ENCODE results near the gene MCIDAS. TPM values are rescaled to one million over a fixed set of nuclear protein-coding genes. Genes with fewer than 3 reads are reported as not detected.

Gene MCIDAS
- total and polyA plus RNA-seq, 5 experiments from 2014 or later = not detected

GRCh38 chr5:55231029-55231918, 4.2 kb upstream of the MCIDAS start:
- H3K4me1 Mint-ChIP-seq = peaks cover 23 to 42% (median 41%) of the 10 kb centered on the region in 4 donors
- POLR2A ChIA-PET = interaction anchor here (2.1 kb wide), 1 partner anchor 11 kb away, joined by 6 read pairs; no protein-coding TSS in a partner anchor
- DNase-seq (peak in 5 of 10 donors; percentile 9 to 63 (median 28)), ATAC-seq (peak; percentile 15 to 17)
- no peaks in the 10 kb centered on the region for H3K36me3 Mint-ChIP-seq
- H3K27ac Mint-ChIP-seq = no peak overlapping the region
- peak overlapping the region; percentile 71 to 96 (median 85) for H3K4me3 Mint-ChIP-seq
- H3K27me3 Mint-ChIP-seq = peaks cover 52 to 80% (median 66%) of the 10 kb centered on the region in 5 donors
- H3K9me3 Mint-ChIP-seq = no peaks in the 10 kb centered on the region

- Mint-ChIP-seq H3K27ac (no peak overlapping the region), H3K4me1 (peaks cover 24 to 49% (median 46%) of the 10 kb centered on the region in 4 donors), H3K9me3 (no peaks in the 10 kb centered on the region), H3K4me3 (peak overlapping the region in 4 of 10 donors; percentile 28 to 89 (median 67)), H3K27me3 (peaks cover 55 to 84% (median 73%) of the 10 kb centered on the region in 5 donors), H3K36me3 (no peaks in the 10 kb centered on the region)
- POLR2A ChIA-PET = no interaction called here
- ATAC-seq = no peak
- no peak for DNase-seq
Measured at GRCh38 chr5:55230086-55230629, 3.0 kb upstream of the MCIDAS start.

- no peak for DNase-seq
- H3K27me3 Mint-ChIP-seq = peaks cover 61 to 91% (median 84%) of the 10 kb centered on the region in 5 donors
- H3K4me1 Mint-ChIP-seq = peaks cover 23 to 51% (median 49%) of the 10 kb centered on the region in 4 donors
- no peak overlapping the region for H3K27ac Mint-ChIP-seq
- peak overlapping the region; percentile 56 to 81 (median 73) for H3K4me3 Mint-ChIP-seq
- H3K9me3 Mint-ChIP-seq = peaks cover 0 to under 1% (median 0%) of the 10 kb centered on the region in 9 donors
- no peak for ATAC-seq
- no peaks in the 10 kb centered on the region for H3K36me3 Mint-ChIP-seq
- POLR2A ChIA-PET = interaction anchor here (0.5 kb wide), 1 partner anchor 77 kb away, joined by 3 read pairs; no protein-coding TSS in a partner anchor
Measured at GRCh38 chr5:55227664-55228430, 732 bp upstream of the MCIDAS start.

- peak overlapping the region; percentile 52 to 77 (median 71) for H3K4me3 Mint-ChIP-seq
- peak; percentile 52 to 55 for ATAC-seq
- no peak overlapping the region for H3K27ac Mint-ChIP-seq
Measured at GRCh38 chr5:55226027-55226933, 835 bp downstream of the MCIDAS start.

GRCh38 chr5:55225346-55225745, 1.8 kb downstream of the MCIDAS start:
- DNase-seq = no peak

More at GRCh38 chr5:55226027-55226933, 835 bp downstream of the MCIDAS start:
- Mint-ChIP-seq H3K4me1 (peaks cover 20 to 45% (median 44%) of the 10 kb centered on the region in 4 donors), H3K27me3 (peaks cover 59 to 91% (median 82%) of the 10 kb centered on the region in 5 donors), H3K36me3 (peaks cover 0 to under 1% (median 0%) of the 10 kb centered on the region in 3 donors), H3K9me3 (peaks cover 0 to 4% (median 0%) of the 10 kb centered on the region in 9 donors)
- POLR2A ChIA-PET = interaction anchor here (1.4 kb wide), 1 partner anchor 11 kb away, joined by 4 read pairs; no protein-coding TSS in a partner anchor
- DNase-seq = peak in 5 of 10 donors; percentile 14 to 40 (median 31)

GRCh38 chr5:55223812-55224240, 3.3 kb downstream of the MCIDAS start:
- H3K9me3 Mint-ChIP-seq = peaks cover 0 to 4% (median 0%) of the 10 kb centered on the region in 9 donors
- H3K36me3 Mint-ChIP-seq = peaks cover 0 to 2% (median 0%) of the 10 kb centered on the region in 3 donors
- POLR2A ChIA-PET = interaction anchor here (1.4 kb wide), 1 partner anchor 10 kb away, joined by 5 read pairs; no protein-coding TSS in a partner anchor
- no peak for DNase-seq
- peaks cover 49 to 91% (median 78%) of the 10 kb centered on the region in 5 donors for H3K27me3 Mint-ChIP-seq
- peaks cover 20 to 51% (median 46%) of the 10 kb centered on the region in 4 donors for H3K4me1 Mint-ChIP-seq
- ATAC-seq = no peak
- H3K27ac Mint-ChIP-seq = no peak overlapping the region
- H3K4me3 Mint-ChIP-seq = peak overlapping the region; percentile 39 to 82 (median 58)

More at GRCh38 chr5:55225346-55225745, 1.8 kb downstream of the MCIDAS start:
- POLR2A ChIA-PET = interaction anchor here (1.4 kb wide), 1 partner anchor 10 kb away, joined by 4 read pairs; no protein-coding TSS in a partner anchor
- ATAC-seq = no peak
- Mint-ChIP-seq H3K9me3 (peaks cover 0 to 4% (median 0%) of the 10 kb centered on the region in 9 donors), H3K27me3 (peaks cover 53 to 91% (median 79%) of the 10 kb centered on the region in 5 donors), H3K27ac (no peak overlapping the region), H3K4me3 (peak overlapping the region in 4 of 10 donors; percentile 12 to 77 (median 49)), H3K36me3 (peaks cover 0 to 2% (median 0%) of the 10 kb centered on the region in 3 donors), H3K4me1 (peaks cover 18 to 47% (median 43%) of the 10 kb centered on the region in 4 donors)

GRCh38 chr5:55222985-55223811, 3.9 kb downstream of the MCIDAS start:
- DNase-seq (peak in 1 of 10 donors; percentile 23), ATAC-seq (peak; percentile 17 to 26)
- Mint-ChIP-seq H3K27me3 (peaks cover 48 to 91% (median 77%) of the 10 kb centered on the region in 5 donors), H3K36me3 (peaks cover 0 to 2% (median 0%) of the 10 kb centered on the region in 3 donors), H3K4me3 (peak overlapping the region; percentile 46 to 82 (median 70)), H3K27ac (no peak overlapping the region), H3K9me3 (peaks cover 0 to 4% (median 0%) of the 10 kb centered on the region in 9 donors), H3K4me1 (peaks cover 20 to 51% (median 46%) of the 10 kb centered on the region in 4 donors)
- POLR2A ChIA-PET = interaction anchor here (1.4 kb wide), 1 partner anchor 11 kb away, joined by 5 read pairs; no protein-coding TSS in a partner anchor

- Mint-ChIP-seq H3K9me3 (peaks cover 0 to 4% (median 0%) of the 10 kb centered on the region in 9 donors), H3K36me3 (peaks cover 0 to 2% (median 0%) of the 10 kb centered on the region in 3 donors), H3K4me1 (peaks cover 17 to 44% (median 39%) of the 10 kb centered on the region in 4 donors), H3K27me3 (peaks cover 46 to 91% (median 73%) of the 10 kb centered on the region in 5 donors), H3K27ac (peak overlapping the region in 1 of 10 donors; percentile 15), H3K4me3 (peak overlapping the region; percentile 20 to 80 (median 57))
- no peak for ATAC-seq
- no peak for DNase-seq
- POLR2A ChIA-PET = no interaction called here
Measured at GRCh38 chr5:55222092-55222984, 4.8 kb downstream of the MCIDAS start.

- peak overlapping the region in 1 of 10 donors; percentile 50 for H3K27ac Mint-ChIP-seq
- ATAC-seq = peak; percentile 49 to 51
- DNase-seq = peak in 1 of 10 donors; percentile 23
- peak overlapping the region; percentile 58 to 81 (median 74) for H3K4me3 Mint-ChIP-seq
- H3K4me1 Mint-ChIP-seq = peaks cover 15 to 35% (median 32%) of the 10 kb centered on the region in 4 donors
- POLR2A ChIA-PET = interaction anchor here (1.4 kb wide), 1 partner anchor 11 kb away, joined by 6 read pairs; no protein-coding TSS in a partner anchor
- peaks cover 0 to 2% (median 0%) of the 10 kb centered on the region in 3 donors for H3K36me3 Mint-ChIP-seq
- H3K9me3 Mint-ChIP-seq = peaks cover 0 to 4% (median 0%) of the 10 kb centered on the region in 9 donors
- H3K27me3 Mint-ChIP-seq = peaks cover 48 to 91% (median 72%) of the 10 kb centered on the region in 5 donors
Measured at GRCh38 chr5:55220433-55221185, 6.5 kb downstream of the MCIDAS start.

Measured in naive thymus-derived CD8-positive, alpha-beta T cell (primary cell).